T-cell (primary cell): ENCODE data around the gene CYP2F1. TPM values are rescaled to one million over a fixed set of nuclear protein-coding genes. Genes with fewer than 3 reads are reported as not detected.
"Not testable (repeated sequence)": the region's sequence is repeated elsewhere in the genome, so short reads cannot be mapped to it uniquely, and the experiment has no call there.

Source experiments
- ATAC-seq, 4 experiments: fragments of 200-7000 bp in 3 of 4; fragments of 150-1000 bp in 1 of 4; cut with Tn5 transposase; replicated peaks in 1 of 4; 1 replicate in 3 of 4; 2 replicates in 1 of 4; pipeline ENCODE4 v1.10.0; 2021; ENCODE audit warnings: moderate library complexity in 3 of 4, mild to moderate bottlenecking in 2 of 4, moderate number of reproducible peaks in 1 of 4
- CTCF ChIA-PET, 2 donors: fragments of 300-600 bp; sonication (Branson Sonifier 250); formaldehyde crosslinking; loops; one replicate each; lab custom pipeline; 2022; ENCODE audit warnings: antibody characterized with exemption in 2 of 2; lab: Charles Lee
- POLR2A ChIA-PET, 2 donors: fragments of 300-600 bp; sonication (Branson Sonifier 250); formaldehyde crosslinking; loops; one replicate each; lab custom pipeline; 2022; ENCODE audit warnings: antibody characterized with exemption in 2 of 2; lab: Charles Lee
- DNase-seq, 35 experiments: peaks; one replicate each; pipeline versions ENCODE4 v3.0.0 to v3.0.0-alpha.2; 2013 to 2023
- H3K27ac ChIP-seq: one replicate; pipeline ENCODE4 v1.5.1; 2013; ENCODE audit warnings: low read length
- H3K27me3 ChIP-seq, 2 experiments: replicated peaks in 1 of 2; 1 replicate in 1 of 2; 2 replicates in 1 of 2; pipeline versions ENCODE4 v1.6.1 to v1.7.0; 2013; ENCODE audit warnings: low read length in 1 of 2, mixed read lengths in 1 of 2; ENCODE audit not compliant: control insufficient read depth in 2 of 2, insufficient read depth in 2 of 2; ENCODE audit errors: extremely low read depth in 1 of 2
- H3K36me3 ChIP-seq, 2 donors: 1 replicate in 1 of 2; 2 replicates in 1 of 2; pipeline versions ENCODE4 v1.6.1 to v1.7.0; 2013; ENCODE audit warnings: low read length in 1 of 2; ENCODE audit not compliant: control insufficient read depth in 2 of 2, insufficient read depth in 1 of 2; ENCODE audit errors: extremely low read depth in 1 of 2
- H3K4me1 ChIP-seq, 2 experiments: 1 replicate in 1 of 2; 2 replicates in 1 of 2; pipeline versions ENCODE4 v1.6.1 to v1.7.0; 2013; ENCODE audit warnings: low read length in 2 of 2, mixed read lengths in 1 of 2; ENCODE audit not compliant: insufficient read depth in 2 of 2, control insufficient read depth in 1 of 2; ENCODE audit errors: extremely low read depth in 1 of 2
- H3K4me3 ChIP-seq, 2 donors: 1 replicate in 1 of 2; 2 replicates in 1 of 2; pipeline versions ENCODE4 v1.5.1 to v1.7.0; 2013; ENCODE audit warnings: mild to moderate bottlenecking in 2 of 2, low read length in 1 of 2, moderate library complexity in 1 of 2; ENCODE audit not compliant: control insufficient read depth in 1 of 2; ENCODE audit errors: extremely low read depth in 1 of 2
- H3K9me3 ChIP-seq: 2 replicates; pipeline ENCODE4 v1.7.0; 2013
- H3K27ac Mint-ChIP-seq, 2 donors: one replicate each; pipeline ENCODE4 v1.8.0; 2020 to 2021; ENCODE audit warnings: mild to moderate bottlenecking in 2 of 2, mixed read lengths in 2 of 2
- H3K27me3 Mint-ChIP-seq, 2 donors: one replicate each; pipeline ENCODE4 v1.8.0; 2021 to 2022; ENCODE audit warnings: mixed read lengths in 2 of 2
- H3K36me3 Mint-ChIP-seq: one replicate; pipeline ENCODE4 v1.8.0; 2021; ENCODE audit warnings: mixed read lengths
- H3K4me1 Mint-ChIP-seq, 3 donors: one replicate each; pipeline ENCODE4 v1.8.0; 2020 to 2022; ENCODE audit warnings: mixed read lengths in 3 of 3, mild to moderate bottlenecking in 1 of 3
- H3K4me3 Mint-ChIP-seq, 3 donors: one replicate each; pipeline ENCODE4 v1.8.0; 2020 to 2022; ENCODE audit warnings: mild to moderate bottlenecking in 3 of 3, mixed read lengths in 3 of 3, moderate library complexity in 3 of 3
- H3K9me3 Mint-ChIP-seq, 3 donors: one replicate each; pipeline ENCODE4 v1.8.0; 2020 to 2022; ENCODE audit warnings: mixed read lengths in 3 of 3
- WGBS: methylation state at CpG from one replicate; pipeline ENCODE4 v1.1.5; 2013; ENCODE audit warnings: missing lambda C conversion rate; ENCODE audit not compliant: insufficient coverage; 5-methylcytosine and 5-hydroxymethylcytosine counted together
- total RNA-seq, 35 experiments: library from RNA in 6 of 35; stranded (reverse) in 6 of 35; fragments of 120-200 nt in 1 of 35; gene quantifications; one replicate each; pipeline versions ENCODE4 v1.2.1 to v1.2.4 and lab custom pipeline; 2013 to 2026

CYP2F1 gene
- total RNA-seq, 5 donors from 2014 or later (not counting 1 experiment from before 2014, with no cell fraction given), result 0.83 to 1.3 TPM; not detected in 3

GRCh38 chr19:41149831-41150230 lies 35.6 kb downstream of the CYP2F1 start:
- Histone ChIP-seq H3K4me1 (no peaks in the 10 kb centered on the region), H3K9me3 (no peaks in the 10 kb centered on the region), H3K27me3 (peaks cover 0 to 27% of the 10 kb centered on the region in 2 experiments), H3K27ac (no peak overlapping the region), H3K36me3 (no peaks in the 10 kb centered on the region), H3K4me3 (no peak overlapping the region)
- ATAC-seq (no peak), DNase-seq (no peak)
- Mint-ChIP-seq H3K27me3 (peaks cover 5 to 22% of the 10 kb centered on the region in 2 donors), H3K4me1 (no peaks in the 10 kb centered on the region), H3K9me3 (no peaks in the 10 kb centered on the region), H3K4me3 (no peak overlapping the region), H3K36me3 (no peaks in the 10 kb centered on the region), H3K27ac (no peak overlapping the region)
- POLR2A ChIA-PET, result interaction anchor here in 1 of 2 donors (0.7 kb wide), 1 partner anchor 41 kb away, joined by 3 read pairs; no protein-coding TSS in a partner anchor
- CTCF ChIA-PET, result no interaction called here
- WGBS, result no CpG with 5 or more reads among the region's 2 CpGs

GRCh38 chr19:41150986-41151385 lies 36.8 kb downstream of the CYP2F1 start:
- CTCF ChIA-PET, H3K4me1 ChIP-seq, H3K9me3 Mint-ChIP-seq, DNase-seq, H3K36me3 ChIP-seq, H3K27ac ChIP-seq, H3K9me3 ChIP-seq, H3K27ac Mint-ChIP-seq, H3K4me1 Mint-ChIP-seq, POLR2A ChIA-PET, ATAC-seq, H3K4me3 Mint-ChIP-seq, H3K4me3 ChIP-seq, H3K36me3 Mint-ChIP-seq: not testable (repeated sequence)
- peaks cover 5 to 16% of the 10 kb centered on the region in 2 donors for H3K27me3 Mint-ChIP-seq
- WGBS, result no CpG with 5 or more reads among the region's 7 CpGs
- peaks cover 0 to 23% of the 10 kb centered on the region in 2 experiments for H3K27me3 ChIP-seq

DNA sequence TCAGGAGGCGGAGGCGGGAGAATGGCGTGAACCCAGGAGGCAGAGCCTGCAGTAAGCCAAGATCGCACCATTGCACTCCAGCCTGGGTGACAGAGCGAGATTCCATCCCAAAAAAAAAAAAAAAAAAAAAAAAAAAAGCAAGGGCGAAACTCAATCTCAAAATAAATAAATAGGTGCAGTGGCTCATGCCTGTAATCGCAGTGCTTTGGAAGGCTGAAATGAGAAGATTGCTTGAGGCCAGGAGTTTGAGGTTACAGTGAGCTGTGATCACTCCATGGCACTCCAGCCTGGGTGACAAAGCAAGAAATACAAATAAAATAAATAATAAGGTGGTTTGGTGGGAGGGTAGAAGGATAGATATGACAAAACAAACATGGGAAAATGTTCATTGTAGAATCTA lies 39.8 kb downstream of the CYP2F1 start:
- Mint-ChIP-seq H3K27ac (no peak overlapping the region), H3K27me3 (peaks cover 0 to 2% of the 10 kb centered on the region in 2 donors), H3K4me1 (no peaks in the 10 kb centered on the region), H3K9me3 (no peaks in the 10 kb centered on the region), H3K36me3 (no peaks in the 10 kb centered on the region), H3K4me3 (no peak overlapping the region)
- ChIA-PET POLR2A (no interaction called here), CTCF (interaction anchor here in 1 of 2 donors (0.6 kb wide), 1 partner anchor 192 kb away, joined by 3 read pairs; no protein-coding TSS in a partner anchor)
- DNase-seq, result no peak
- Histone ChIP-seq H3K27me3 (peaks cover 0 to 10% of the 10 kb centered on the region in 2 experiments), H3K4me3 (no peak overlapping the region), H3K4me1 (no peaks in the 10 kb centered on the region), H3K36me3 (no peaks in the 10 kb centered on the region), H3K9me3 (no peaks in the 10 kb centered on the region), H3K27ac (no peak overlapping the region)
- ATAC-seq, result no peak
- WGBS, result no CpG with 5 or more reads among the region's 7 CpGs

GRCh38 chr19:41156207-41156606 lies 42.0 kb downstream of the CYP2F1 start:
- Histone ChIP-seq H3K27ac (no peak overlapping the region), H3K9me3 (no peaks in the 10 kb centered on the region), H3K27me3 (no peaks in the 10 kb centered on the region), H3K36me3 (no peaks in the 10 kb centered on the region), H3K4me1 (no peaks in the 10 kb centered on the region), H3K4me3 (no peak overlapping the region)
- Mint-ChIP-seq H3K36me3 (no peaks in the 10 kb centered on the region), H3K27me3 (peaks cover 0 to under 1% of the 10 kb centered on the region in 2 donors), H3K4me3 (no peak overlapping the region), H3K4me1 (no peaks in the 10 kb centered on the region), H3K27ac (no peak overlapping the region), H3K9me3 (no peaks in the 10 kb centered on the region)
- ATAC-seq (no peak), DNase-seq (no peak)
- ChIA-PET POLR2A (no interaction called here), CTCF (no interaction called here)
- no CpG with 5 or more reads among the region's 2 CpGs for WGBS

DNA sequence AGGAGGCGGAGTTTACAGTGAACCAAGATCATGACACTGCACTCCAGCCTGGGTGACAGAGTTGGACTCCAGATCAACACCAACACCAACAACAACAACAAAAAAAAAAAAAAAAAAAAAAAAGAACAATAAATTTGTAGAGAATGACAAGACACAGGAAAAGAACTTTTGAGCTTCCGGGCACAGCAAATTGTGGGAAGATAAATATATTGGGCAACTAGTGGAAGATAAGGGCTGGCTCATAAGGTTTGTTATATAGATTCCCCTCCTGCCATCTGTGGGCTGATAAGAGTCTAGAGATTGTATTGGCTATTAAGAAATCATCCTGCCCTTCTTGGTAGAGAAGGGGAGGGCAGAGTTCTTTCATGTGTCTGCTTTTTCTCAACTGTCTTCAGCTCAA lies 45.6 kb downstream of the CYP2F1 start:
- ChIA-PET POLR2A (interaction anchor here in 1 of 2 donors (0.6 kb wide), 1 partner anchor 1004 kb away, joined by 5 read pairs; no protein-coding TSS in a partner anchor), CTCF (no interaction called here)
- H3K4me1 ChIP-seq, result no peaks in the 10 kb centered on the region
- H3K4me1 Mint-ChIP-seq, result no peaks in the 10 kb centered on the region
- H3K4me3 Mint-ChIP-seq, result no peak overlapping the region
- no peaks in the 10 kb centered on the region for H3K9me3 Mint-ChIP-seq
- WGBS, result 60% methylated on average over 1 of the region's 2 CpGs
- DNase-seq (no peak), ATAC-seq (no peak)
- no peak overlapping the region for H3K27ac ChIP-seq
- no peak overlapping the region for H3K27ac Mint-ChIP-seq
- no peaks in the 10 kb centered on the region for H3K9me3 ChIP-seq
- no peaks in the 10 kb centered on the region for H3K36me3 Mint-ChIP-seq
- no peak overlapping the region for H3K4me3 ChIP-seq
- peaks cover 0 to 3% of the 10 kb centered on the region in 2 experiments for H3K27me3 ChIP-seq
- no peaks in the 10 kb centered on the region for H3K36me3 ChIP-seq
- H3K27me3 Mint-ChIP-seq, result no peaks in the 10 kb centered on the region

DNA sequence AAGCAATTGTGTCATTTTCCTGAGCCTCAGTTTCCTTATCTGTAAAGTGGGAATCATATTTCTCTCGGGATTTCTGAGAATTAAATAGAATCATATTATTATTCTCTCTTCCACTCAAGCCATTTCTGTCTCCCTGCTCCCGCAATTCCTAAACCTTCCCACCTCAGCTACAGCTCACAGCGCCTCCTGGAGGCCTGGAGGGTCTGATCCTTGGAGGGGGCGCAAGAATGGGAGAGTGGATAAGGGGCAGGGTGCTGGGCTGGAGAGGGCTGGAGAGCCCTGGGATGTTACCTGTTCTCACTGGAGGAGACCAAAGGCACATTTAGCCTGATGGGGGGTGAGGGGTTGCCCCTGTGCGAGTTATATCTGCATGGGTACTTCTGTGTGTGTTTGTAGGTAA lies 47.7 kb downstream of the CYP2F1 start:
- Mint-ChIP-seq H3K4me1 (no peaks in the 10 kb centered on the region), H3K4me3 (no peak overlapping the region), H3K27ac (no peak overlapping the region), H3K36me3 (no peaks in the 10 kb centered on the region), H3K27me3 (no peaks in the 10 kb centered on the region), H3K9me3 (no peaks in the 10 kb centered on the region)
- ChIA-PET CTCF (no interaction called here), POLR2A (no interaction called here)
- ATAC-seq, result no peak
- H3K27ac ChIP-seq, result no peak overlapping the region
- peaks cover 0 to 3% of the 10 kb centered on the region in 2 experiments for H3K27me3 ChIP-seq
- no peaks in the 10 kb centered on the region for H3K36me3 ChIP-seq
- no peak for DNase-seq
- WGBS, result 94% methylated on average over 2 of the region's 5 CpGs
- H3K4me1 ChIP-seq, result no peaks in the 10 kb centered on the region
- no peak overlapping the region for H3K4me3 ChIP-seq
- H3K9me3 ChIP-seq, result no peaks in the 10 kb centered on the region
